ENCODE data around the gene PADI3.

Gene PADI3

GRCh38 chr1:17218939-17219338 is 30.0 kb upstream of the PADI3 start:
- TF ChIP-seq MAX (IDR thresholded peaks at IDR 0.05) (peak; percentile 41; the same call in 1 of the 2 replicates), RAD21 (IDR thresholded peaks at IDR 0.05; ENCODE audit: low read depth) (no peak)

GRCh38 chr1:17220287-17220686 is 28.6 kb upstream of the PADI3 start:
- TF ChIP-seq NFIC (IDR thresholded peaks at IDR 0.05) (no peak), CREB1 (IDR thresholded peaks at IDR 0.05; ENCODE audit: low read depth) (no peak), TAF1 (IDR thresholded peaks at IDR 0.05; ENCODE audit: low read depth) (no peak), MAX (IDR thresholded peaks at IDR 0.05) (no peak), RAD21 (IDR thresholded peaks at IDR 0.05; ENCODE audit: low read depth) (no peak), CEBPB (IDR thresholded peaks at IDR 0.05) (no peak), REST (IDR thresholded peaks at IDR 0.05; ENCODE audit: low read depth) (no peak), TEAD4 (IDR thresholded peaks at IDR 0.05) (no peak), TCF12 (IDR thresholded peaks at IDR 0.05; ENCODE audit: low read depth) (no peak), YY1 (IDR thresholded peaks at IDR 0.05; ENCODE audit: low read depth) (no peak), EGR1 (IDR thresholded peaks at IDR 0.05) (no peak), USF1 (IDR thresholded peaks at IDR 0.05) (no peak), ZBTB7A (IDR thresholded peaks at IDR 0.05; ENCODE audit: low read depth) (no peak), FOXM1 (IDR thresholded peaks at IDR 0.05; ENCODE audit: borderline replicate concordance, low read depth) (no peak), EP300 (IDR thresholded peaks at IDR 0.05; ENCODE audit: borderline replicate concordance) (no peak)

- TF ChIP-seq TCF12 (IDR thresholded peaks at IDR 0.05; ENCODE audit: low read depth) (no peak), NFIC (IDR thresholded peaks at IDR 0.05) (no peak), USF1 (IDR thresholded peaks at IDR 0.05) (no peak), CREB1 (IDR thresholded peaks at IDR 0.05; ENCODE audit: low read depth) (no peak), CEBPB (IDR thresholded peaks at IDR 0.05) (no peak), FOXM1 (IDR thresholded peaks at IDR 0.05; ENCODE audit: borderline replicate concordance, low read depth) (no peak), TAF1 (IDR thresholded peaks at IDR 0.05; ENCODE audit: low read depth) (no peak), EP300 (IDR thresholded peaks at IDR 0.05; ENCODE audit: borderline replicate concordance) (no peak), EGR1 (IDR thresholded peaks at IDR 0.05) (no peak), TEAD4 (IDR thresholded peaks at IDR 0.05) (no peak), REST (IDR thresholded peaks at IDR 0.05; ENCODE audit: low read depth) (no peak), MAX (IDR thresholded peaks at IDR 0.05) (no peak), YY1 (IDR thresholded peaks at IDR 0.05; ENCODE audit: low read depth) (no peak), RAD21 (IDR thresholded peaks at IDR 0.05; ENCODE audit: low read depth) (no peak), ZBTB7A (IDR thresholded peaks at IDR 0.05; ENCODE audit: low read depth) (no peak)
These were observed 26.3 kb upstream of the PADI3 start for GRCh38 chr1:17222557-17222956.

- no peak for TF ChIP-seq RAD21 (IDR thresholded peaks at IDR 0.05; ENCODE audit: low read depth)
- no peak for TF ChIP-seq YY1 (IDR thresholded peaks at IDR 0.05; ENCODE audit: low read depth)
- no peak for TF ChIP-seq MAX (IDR thresholded peaks at IDR 0.05)
- no peak for TF ChIP-seq EGR1 (IDR thresholded peaks at IDR 0.05)
- no peak for TF ChIP-seq CREB1 (IDR thresholded peaks at IDR 0.05; ENCODE audit: low read depth)
- no peak for TF ChIP-seq CEBPB (IDR thresholded peaks at IDR 0.05)
- TF ChIP-seq TEAD4 (IDR thresholded peaks at IDR 0.05), result no peak
- TF ChIP-seq TCF12 (IDR thresholded peaks at IDR 0.05; ENCODE audit: low read depth), result no peak
- no peak for TF ChIP-seq REST (IDR thresholded peaks at IDR 0.05; ENCODE audit: low read depth)
- no peak for TF ChIP-seq FOXM1 (IDR thresholded peaks at IDR 0.05; ENCODE audit: borderline replicate concordance, low read depth)
- TF ChIP-seq TAF1 (IDR thresholded peaks at IDR 0.05; ENCODE audit: low read depth), result no peak
These were observed 24.5 kb upstream of the PADI3 start for GRCh38 chr1:17224434-17224833.
